ENCODE results near the gene LRRC37B. TPM values are rescaled to one million over a fixed set of nuclear protein-coding genes. Genes with fewer than 3 reads are reported as not detected.
"Not testable (repeated sequence)": the region's sequence is repeated elsewhere in the genome, so short reads cannot be mapped to it uniquely, and the experiment has no call there.

Gene LRRC37B
- total and polyA plus RNA-seq, 2 experiments from 2014 or later: 3.7 to 5.1 TPM

GRCh38 chr17:32079753-32080152, 72.6 kb downstream of the LRRC37B start:
- 4 to 5% methylated on average over 10 of the region's 10 CpGs for WGBS, 2 experiments (ENCODE audit: low coverage in 1 of 2, low lambda C conversion rate in 2 of 2, missing lambda C conversion rate in 2 of 2)

GRCh38 chr17:32083550-32083979, 76.4 kb downstream of the LRRC37B start:
- in situ Hi-C loops (cut with MboI); H4K20me1 ChIP-seq (ENCODE audit: insufficient read depth); H3K27me3 ChIP-seq (replicated peaks; ENCODE audit: insufficient read depth); H3K4me1 ChIP-seq (ENCODE audit: insufficient read depth); H3K36me3 ChIP-seq (ENCODE audit: low read depth); H3K79me2 ChIP-seq (ENCODE audit: insufficient read depth); H3K9me3 ChIP-seq (ENCODE audit: low read depth); H3K27ac ChIP-seq; H3F3A ChIP-seq (ENCODE audit: insufficient read depth); H3K9me2 ChIP-seq (ENCODE audit: insufficient read depth): not testable (repeated sequence)
- peak; percentile 24 for DNase-seq
- Histone ChIP-seq H3K4me3 (peak overlapping the region; percentile 70), H3K9ac (peak overlapping the region; percentile 82), H2AFZ (peak overlapping the region; percentile 81), H3K4me2 (ENCODE audit: unreplicated experiment) (peak overlapping the region; percentile 50)
- 3% methylated on average over 17 of the region's 17 CpGs; no CpG with 5 or more reads in 1 of the 2 experiments for WGBS, 2 experiments (ENCODE audit: low coverage in 1 of 2, low lambda C conversion rate in 2 of 2, missing lambda C conversion rate in 2 of 2)

More at GRCh38 chr17:32079753-32080152, 72.6 kb downstream of the LRRC37B start:
- H3F3A ChIP-seq (ENCODE audit: insufficient read depth); H3K9ac ChIP-seq; H3K36me3 ChIP-seq (ENCODE audit: low read depth); H3K4me3 ChIP-seq; H3K27ac ChIP-seq; H3K79me2 ChIP-seq (ENCODE audit: insufficient read depth); H3K4me1 ChIP-seq (ENCODE audit: insufficient read depth); in situ Hi-C loops (cut with MboI); H4K20me1 ChIP-seq (ENCODE audit: insufficient read depth); H3K27me3 ChIP-seq (replicated peaks; ENCODE audit: insufficient read depth); H3K9me3 ChIP-seq (ENCODE audit: low read depth); H3K9me2 ChIP-seq (ENCODE audit: insufficient read depth): not testable (repeated sequence)
- H3K4me2 ChIP-seq (ENCODE audit: unreplicated experiment): peak overlapping the region; percentile 20
- H2AFZ ChIP-seq: peak overlapping the region; percentile 68; the same call in 1 of the 2 replicates
- peak; percentile 63 for DNase-seq

GRCh38 chr17:32084003-32084941, 77.1 kb downstream of the LRRC37B start:
- Histone ChIP-seq H3K4me3 (peak overlapping the region; percentile 70), H3K4me2 (ENCODE audit: unreplicated experiment) (peak overlapping the region; percentile 50), H2AFZ (peak overlapping the region; percentile 81), H3K9ac (peak overlapping the region; percentile 82)
- H3K9me2 ChIP-seq (ENCODE audit: insufficient read depth); H3K27ac ChIP-seq; H4K20me1 ChIP-seq (ENCODE audit: insufficient read depth); H3F3A ChIP-seq (ENCODE audit: insufficient read depth); H3K4me1 ChIP-seq (ENCODE audit: insufficient read depth); in situ Hi-C loops (cut with MboI); H3K9me3 ChIP-seq (ENCODE audit: low read depth); H3K27me3 ChIP-seq (replicated peaks; ENCODE audit: insufficient read depth); H3K79me2 ChIP-seq (ENCODE audit: insufficient read depth); H3K36me3 ChIP-seq (ENCODE audit: low read depth): not testable (repeated sequence)
- WGBS, 2 experiments (ENCODE audit: low coverage in 1 of 2, low lambda C conversion rate in 2 of 2, missing lambda C conversion rate in 2 of 2): 2 to 4% methylated on average over 5 to 23 of the region's 39 CpGs
- DNase-seq: peak; percentile 51

DNA sequence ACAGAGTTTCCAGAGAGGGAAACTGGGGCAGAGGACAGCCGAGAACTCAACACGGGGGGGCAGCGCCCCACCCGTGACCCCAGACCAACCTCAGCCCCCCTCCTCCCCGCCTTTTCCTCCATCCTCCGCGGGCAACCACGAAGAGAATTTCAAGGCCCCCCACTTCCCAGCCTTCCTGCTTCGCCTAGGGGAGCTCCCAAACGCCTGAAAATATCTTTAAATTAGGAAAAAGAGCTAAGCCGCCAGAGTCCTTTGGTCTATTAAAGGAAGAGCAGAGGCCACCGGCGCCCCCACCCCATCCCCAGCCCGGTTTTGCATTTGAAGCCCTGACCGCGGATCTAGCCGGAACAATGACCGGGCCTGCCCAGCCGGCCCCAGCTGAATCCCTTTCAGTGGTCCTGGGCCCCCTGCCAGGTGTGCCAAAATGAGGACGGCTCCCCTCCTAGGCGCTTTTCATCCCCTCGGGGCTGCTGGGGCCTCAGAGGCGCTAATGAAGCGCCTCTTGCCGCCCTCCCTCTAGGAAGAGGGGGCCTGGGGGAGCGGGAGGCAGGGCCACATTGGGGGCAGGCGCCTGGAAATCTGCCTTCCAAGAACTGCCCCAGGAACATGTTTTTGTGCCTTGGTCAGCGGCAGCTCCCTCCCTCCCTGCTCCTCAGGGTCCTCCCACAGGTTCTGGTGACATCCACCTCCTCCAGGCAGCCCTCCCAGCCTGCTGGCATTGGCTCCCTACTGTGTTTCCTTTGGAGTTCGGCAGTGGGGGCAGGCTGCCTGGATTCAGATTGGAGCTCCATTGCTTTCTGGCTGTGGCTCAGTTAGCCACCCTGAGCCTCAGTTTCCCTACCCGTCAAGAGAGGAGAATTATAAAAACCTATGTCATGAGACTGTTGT, 78.0 kb downstream of the LRRC37B start:
- H3K27ac ChIP-seq; H3K4me3 ChIP-seq; H3K9me3 ChIP-seq (ENCODE audit: low read depth); H3K9me2 ChIP-seq (ENCODE audit: insufficient read depth); H3K27me3 ChIP-seq (replicated peaks; ENCODE audit: insufficient read depth); H3K9ac ChIP-seq; DNase-seq; H4K20me1 ChIP-seq (ENCODE audit: insufficient read depth); H2AFZ ChIP-seq; H3K36me3 ChIP-seq (ENCODE audit: low read depth); H3K4me2 ChIP-seq (ENCODE audit: unreplicated experiment); H3K79me2 ChIP-seq (ENCODE audit: insufficient read depth); H3K4me1 ChIP-seq (ENCODE audit: insufficient read depth); in situ Hi-C loops (cut with MboI); H3F3A ChIP-seq (ENCODE audit: insufficient read depth): not testable (repeated sequence)
- WGBS, 2 experiments (ENCODE audit: low coverage in 1 of 2, low lambda C conversion rate in 2 of 2, missing lambda C conversion rate in 2 of 2): 32 to 42% methylated on average over 12 to 28 of the region's 30 CpGs

DNA sequence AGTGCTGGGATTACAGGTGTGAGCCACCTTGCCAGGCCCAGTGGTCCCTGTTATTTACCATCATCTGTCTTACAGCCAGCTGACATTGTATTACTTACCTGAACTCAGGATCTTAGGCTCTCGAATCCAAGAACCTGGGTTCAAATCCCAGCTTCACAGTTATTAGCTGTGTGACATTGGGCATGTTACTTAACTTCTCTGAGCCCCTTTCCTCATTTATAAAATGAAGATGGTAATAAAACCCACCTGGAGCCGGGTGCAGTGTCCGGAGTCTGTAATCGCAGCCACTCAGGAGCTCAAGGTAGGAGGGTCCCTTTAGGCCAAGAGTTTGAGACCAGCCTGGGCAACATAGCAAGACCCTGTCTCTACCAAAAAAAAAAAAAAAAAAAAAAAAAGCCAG, 79.7 kb downstream of the LRRC37B start:
- in situ Hi-C loops (cut with MboI); H4K20me1 ChIP-seq (ENCODE audit: insufficient read depth); H3K9me3 ChIP-seq (ENCODE audit: low read depth); H3K9ac ChIP-seq; H3K4me1 ChIP-seq (ENCODE audit: insufficient read depth); H3F3A ChIP-seq (ENCODE audit: insufficient read depth); H3K4me2 ChIP-seq (ENCODE audit: unreplicated experiment); H3K27me3 ChIP-seq (replicated peaks; ENCODE audit: insufficient read depth); DNase-seq; H3K36me3 ChIP-seq (ENCODE audit: low read depth); H3K9me2 ChIP-seq (ENCODE audit: insufficient read depth); H2AFZ ChIP-seq; H3K79me2 ChIP-seq (ENCODE audit: insufficient read depth); H3K27ac ChIP-seq; H3K4me3 ChIP-seq: not testable (repeated sequence)
- WGBS, 2 experiments (ENCODE audit: low coverage in 1 of 2, low lambda C conversion rate in 2 of 2, missing lambda C conversion rate in 2 of 2): 98% methylated on average over 4 of the region's 4 CpGs

DNA sequence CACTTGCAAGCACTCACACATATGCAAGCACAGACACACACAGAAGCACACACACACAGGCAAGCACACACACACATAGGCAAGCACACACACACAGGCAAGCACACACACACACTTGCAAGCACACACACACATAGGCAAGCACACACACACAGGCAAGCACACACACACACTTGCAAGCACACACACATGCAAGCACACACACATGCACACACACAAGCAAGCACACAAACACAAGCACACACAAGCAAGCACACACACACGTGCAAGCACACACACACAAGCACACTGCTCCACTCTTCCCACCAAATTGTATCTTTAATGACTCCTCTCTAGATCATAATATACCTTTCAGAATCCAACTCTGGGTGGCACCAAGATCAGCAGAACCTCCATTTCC, 84.9 kb downstream of the LRRC37B start:
- H3K4me3 ChIP-seq; H3K4me1 ChIP-seq (ENCODE audit: insufficient read depth); H3K4me2 ChIP-seq (ENCODE audit: unreplicated experiment); H3K9ac ChIP-seq; H3K36me3 ChIP-seq (ENCODE audit: low read depth); H3K27me3 ChIP-seq (replicated peaks; ENCODE audit: insufficient read depth); H3F3A ChIP-seq (ENCODE audit: insufficient read depth); H2AFZ ChIP-seq; H3K9me3 ChIP-seq (ENCODE audit: low read depth); H3K79me2 ChIP-seq (ENCODE audit: insufficient read depth); in situ Hi-C loops (cut with MboI); H4K20me1 ChIP-seq (ENCODE audit: insufficient read depth); DNase-seq; H3K27ac ChIP-seq; H3K9me2 ChIP-seq (ENCODE audit: insufficient read depth): not testable (repeated sequence)
- WGBS, 2 experiments (ENCODE audit: low coverage in 1 of 2, low lambda C conversion rate in 2 of 2, missing lambda C conversion rate in 2 of 2): 55 to 86% methylated on average over 1 of the region's 1 CpG
